ENCODE data around the gene RELL2. TPM values are rescaled to one million over a fixed set of nuclear protein-coding genes. Genes with fewer than 3 reads are reported as not detected.
A peak's percentile ranks its signal among the peaks of the same experiment; 100 is the strongest.

The RELL2 gene
- total RNA-seq, 1 experiment from 2014 or later = 3.4 TPM

DNA sequence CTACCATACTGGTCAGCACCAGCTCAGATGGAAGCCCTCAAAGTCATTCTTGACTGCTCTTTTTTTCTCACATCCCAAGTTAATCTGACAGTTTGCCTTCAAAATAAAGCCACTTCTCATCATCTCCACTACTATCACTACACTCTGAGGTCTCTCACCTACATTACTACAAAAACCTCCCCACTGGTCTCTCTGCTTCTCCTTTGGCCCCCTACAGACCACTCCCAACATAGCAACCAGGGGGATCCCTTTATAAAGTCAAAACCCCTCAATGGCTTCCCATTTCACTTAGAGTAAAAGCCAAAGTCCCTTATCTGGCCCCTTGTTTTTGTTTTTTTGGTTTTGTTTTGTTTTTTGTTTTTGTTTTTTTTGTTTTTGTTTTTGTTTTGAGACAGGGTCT, 40.6 kb downstream of the RELL2 start:
- no peak for DNase-seq (ENCODE audit: low read depth)

DNA sequence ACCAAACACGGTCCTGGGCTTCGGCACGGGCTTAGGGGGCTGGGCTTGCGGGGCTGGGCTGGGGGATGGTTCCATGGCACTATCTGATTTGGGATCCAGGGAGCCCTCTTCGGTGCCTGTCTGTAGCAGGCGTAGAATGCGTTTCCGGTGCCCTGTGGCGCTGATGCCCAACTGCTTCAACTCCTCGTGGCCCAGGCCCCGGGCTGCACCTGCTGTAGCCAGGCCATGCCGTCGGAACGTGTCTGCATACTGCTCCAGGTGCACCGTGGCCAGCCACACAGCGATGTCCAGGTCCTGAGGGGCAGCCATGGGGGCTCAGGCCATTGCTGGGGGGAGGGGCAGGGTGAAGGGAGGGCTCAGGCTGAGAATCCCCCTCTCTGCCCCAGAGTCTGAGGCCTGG, 43.4 kb downstream of the RELL2 start:
- DNase-seq (ENCODE audit: low read depth) = no peak

DNA sequence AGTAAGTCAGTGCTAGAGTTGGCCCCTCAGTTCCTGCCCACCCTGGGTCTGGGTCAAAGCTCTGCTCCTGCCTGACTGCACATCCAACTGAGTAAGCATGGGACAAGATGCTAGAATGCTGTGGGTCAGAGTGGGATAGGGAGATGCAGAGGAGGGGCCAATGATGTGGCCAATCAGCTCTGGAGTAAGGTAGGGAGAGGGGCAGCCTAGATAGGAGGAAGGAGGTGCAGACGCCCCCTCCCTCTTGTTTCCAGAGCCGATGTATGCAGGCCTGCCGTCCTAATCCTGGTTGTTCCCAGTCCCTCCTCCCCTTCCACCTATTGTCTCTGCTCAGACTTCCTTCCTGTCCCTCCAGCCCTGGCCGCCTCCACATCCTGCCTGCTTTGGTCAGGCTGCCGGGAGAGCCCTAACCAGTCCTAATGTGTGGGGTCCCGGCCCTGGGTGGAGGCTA, 44.0 kb downstream of the RELL2 start:
- DNase-seq (ENCODE audit: low read depth) = peak; percentile 82

DNA sequence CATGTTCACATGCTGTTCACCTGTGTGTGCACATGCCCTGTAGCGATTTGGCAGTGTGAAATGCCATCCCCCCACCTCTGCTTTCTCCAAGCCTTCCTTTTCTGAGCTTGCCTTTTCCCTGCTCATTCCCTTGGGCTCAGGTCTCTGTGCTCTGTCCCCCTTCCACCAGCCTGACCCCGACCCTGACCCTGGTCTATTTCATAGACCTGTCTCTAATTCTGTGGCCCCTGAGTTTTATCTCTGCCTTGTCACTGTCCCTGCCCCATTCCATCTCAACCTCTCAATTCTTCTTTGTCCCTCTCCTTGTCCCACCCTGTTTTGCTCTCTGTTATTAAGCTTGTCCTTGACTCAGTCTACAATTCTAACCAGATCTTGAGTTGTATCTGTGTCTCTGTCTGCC, 44.5 kb downstream of the RELL2 start:
- DNase-seq (ENCODE audit: low read depth) = no peak

DNA sequence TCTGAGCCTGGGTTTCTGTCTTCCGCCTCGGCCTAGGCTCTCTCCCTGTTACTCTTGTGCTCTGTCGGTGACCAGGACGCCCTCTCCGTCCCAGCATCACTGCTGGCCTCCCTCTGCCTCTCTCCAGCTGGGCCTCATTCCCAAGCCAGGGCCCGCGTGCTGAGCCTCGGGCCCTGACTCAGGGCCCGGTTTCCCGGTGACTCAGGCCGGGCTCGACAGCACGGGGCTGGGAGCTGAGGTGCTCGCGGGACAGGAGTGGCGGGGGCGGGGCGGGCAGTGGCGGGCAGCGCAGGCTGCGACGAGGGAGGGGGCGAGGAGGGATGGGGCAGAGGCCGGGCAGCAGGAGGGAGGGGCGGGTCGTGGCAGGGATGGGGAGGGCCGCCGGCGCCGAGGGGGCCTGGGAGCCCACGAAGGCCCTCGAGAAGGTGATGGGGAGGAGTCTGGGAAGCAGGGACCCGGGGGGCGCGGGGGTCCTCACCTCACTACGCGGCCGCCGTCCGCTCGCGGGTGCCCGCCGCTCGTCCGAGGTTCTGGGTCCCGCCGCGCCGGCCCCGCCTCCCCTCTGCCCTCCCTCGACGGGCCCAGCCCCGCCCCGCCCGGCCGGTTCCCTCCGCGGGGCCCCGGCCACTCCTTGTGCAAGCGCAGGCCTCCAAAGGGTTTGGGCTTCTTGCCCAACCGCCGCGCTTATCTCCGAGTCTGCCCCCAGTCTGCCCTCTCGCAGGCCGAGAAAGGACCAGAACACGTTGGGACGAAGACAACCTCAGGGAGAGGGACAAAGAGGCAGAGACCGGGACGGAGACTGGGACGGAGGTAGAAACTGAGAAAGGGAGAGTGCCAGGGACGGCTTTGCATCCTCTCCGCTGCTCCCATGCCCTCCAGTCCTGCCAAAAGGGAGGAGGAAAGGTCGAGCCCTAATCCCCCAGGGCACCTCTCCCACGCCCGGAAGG, 45.2 kb downstream of the RELL2 start, which contains the start of gene ARAP3:
Gene ARAP3 (minus strand): TSS at position 536 of the 947 bp plus-strand sequence. CDS start 1,744 bp downstream, outside the sequence.
- peak; percentile 93 for DNase-seq (ENCODE audit: low read depth)

- no peak for DNase-seq (ENCODE audit: low read depth)
Observed at GRCh38 chr5:141683596-141684141, 46.9 kb downstream of the RELL2 start.

DNA sequence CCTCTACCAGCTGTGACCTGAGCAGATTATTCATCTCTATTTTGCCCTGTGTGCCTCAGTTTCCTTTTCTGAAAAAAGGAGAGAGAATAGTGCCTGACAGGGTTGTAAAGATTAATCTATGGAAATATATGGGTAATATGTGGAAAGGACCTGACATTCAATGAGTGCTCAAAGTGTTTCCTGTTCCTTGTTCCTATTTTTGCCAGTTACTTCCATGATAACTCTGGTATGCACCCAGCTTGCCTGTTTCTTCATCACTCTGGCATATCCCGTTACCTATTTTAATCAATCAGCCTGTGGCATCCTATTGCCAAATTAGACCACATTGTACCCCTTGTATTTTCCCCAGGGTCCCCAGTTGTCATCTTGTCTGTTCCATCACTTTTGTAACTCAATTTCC, 48.8 kb downstream of the RELL2 start:
- DNase-seq (ENCODE audit: low read depth) = no peak

GRCh38 chr5:141686648-141687416, 50.0 kb downstream of the RELL2 start:
- no peak for DNase-seq (ENCODE audit: low read depth)

Other genes with a start within 250 kb of the RELL2 start
- gene PCDHGB4, start 249.3 kb upstream of the RELL2 start, total RNA-seq (2014; rRNA removed; shearing (Covaris generic)) = 0.06 and 0.09 TPM in 2 replicates
- gene PCDHGA8, start 244.4 kb upstream of the RELL2 start, total RNA-seq (2014; rRNA removed; shearing (Covaris generic)) = 0.06 TPM in 1 of 2 replicates, not detected in the other
- 0.09 TPM in 1 of 2 replicates, not detected in the other for gene PCDHGB5, start 239.1 kb upstream of the RELL2 start, total RNA-seq (2014; rRNA removed; shearing (Covaris generic))
- gene PCDHGA9, start 234.2 kb upstream of the RELL2 start, total RNA-seq (2014; rRNA removed; shearing (Covaris generic)) = 1.2 TPM in 1 of 2 replicates, not detected in the other
- 1.3 and 2.5 TPM in 2 replicates for gene PCDHGB6, start 229.0 kb upstream of the RELL2 start, total RNA-seq (2014; rRNA removed; shearing (Covaris generic))
- gene PCDHGA10, start 224.0 kb upstream of the RELL2 start, total RNA-seq (2014; rRNA removed; shearing (Covaris generic)) = 0.06 and 0.30 TPM in 2 replicates
- 0.06 and 0.17 TPM in 2 replicates for gene PCDHGB7, start 219.3 kb upstream of the RELL2 start, total RNA-seq (2014; rRNA removed; shearing (Covaris generic))
- 15.0 TPM in 2 replicates for gene PCDHGA11, start 215.9 kb upstream of the RELL2 start, total RNA-seq (2014; rRNA removed; shearing (Covaris generic))
- gene PCDHGA12, start 206.5 kb upstream of the RELL2 start, total RNA-seq (2014; rRNA removed; shearing (Covaris generic)) = not detected in 2 replicates
- 37.0 and 41.5 TPM in 2 replicates for gene PCDHGC3, start 161.0 kb upstream of the RELL2 start, total RNA-seq (2014; rRNA removed; shearing (Covaris generic))
- 0.18 and 0.23 TPM in 2 replicates for gene PCDHGC4, start 152.0 kb upstream of the RELL2 start, total RNA-seq (2014; rRNA removed; shearing (Covaris generic))
- gene PCDHGC5, start 147.9 kb upstream of the RELL2 start, total RNA-seq (2014; rRNA removed; shearing (Covaris generic)) = 0.06 and 0.09 TPM in 2 replicates
- gene DIAPH1, start 18.0 kb upstream of the RELL2 start, total RNA-seq (2014; rRNA removed; shearing (Covaris generic)) = 40.7 and 43.5 TPM in 2 replicates
- gene HDAC3, start 148 bp upstream of the RELL2 start, total RNA-seq (2014; rRNA removed; shearing (Covaris generic)) = 62.0 and 62.6 TPM in 2 replicates
- 7.5 and 13.2 TPM in 2 replicates for gene FCHSD1, start 14.4 kb downstream of the RELL2 start, total RNA-seq (2014; rRNA removed; shearing (Covaris generic))
- 1.7 and 3.0 TPM in 2 replicates for gene ARAP3, start 45.2 kb downstream of the RELL2 start, total RNA-seq (2014; rRNA removed; shearing (Covaris generic))
- 2.7 and 4.1 TPM in 2 replicates for gene PCDH1, start 241.4 kb downstream of the RELL2 start, total RNA-seq (2014; rRNA removed; shearing (Covaris generic))